GM23248 (cell line): ENCODE data around the gene PLXDC2. TPM values are rescaled to one million over a fixed set of nuclear protein-coding genes. Genes with fewer than 3 reads are reported as not detected.

Source experiments
- DNase-seq: peaks from one replicate; pipeline ENCODE4 v3.0.0-alpha.2; 2015
- H2AFZ ChIP-seq: fragments of 200-600 bp; sonication (generic); 2 replicates; pipeline ENCODE4 v1.6.1; 2016; ENCODE audit warnings: antibody characterized with exemption
- H3F3A ChIP-seq: fragments of 200-600 bp; sonication (generic); 2 replicates; pipeline ENCODE4 v1.6.1; 2016; ENCODE audit warnings: mild to moderate bottlenecking, antibody characterized with exemption, mixed run types; ENCODE audit not compliant: insufficient read depth
- H3K27ac ChIP-seq: fragments of 200-600 bp; sonication (generic); 2 replicates; pipeline ENCODE4 v1.5.1; 2016; ENCODE audit warnings: mild to moderate bottlenecking
- H3K27me3 ChIP-seq: fragments of 200-600 bp; sonication (generic); replicated peaks from 2 replicates; pipeline ENCODE4 v1.6.1; 2016; ENCODE audit warnings: mild to moderate bottlenecking; ENCODE audit not compliant: insufficient read depth
- H3K36me3 ChIP-seq: fragments of 200-600 bp; sonication (generic); 2 replicates; pipeline ENCODE4 v1.6.1; 2016; ENCODE audit warnings: low read depth, mild to moderate bottlenecking
- H3K4me1 ChIP-seq: fragments of 200-600 bp; sonication (generic); 2 replicates; pipeline ENCODE4 v1.6.1; 2016; ENCODE audit warnings: mild to moderate bottlenecking; ENCODE audit not compliant: insufficient read depth
- H3K4me2 ChIP-seq: fragments of 200-600 bp; sonication (generic); one replicate; pipeline ENCODE4 v1.6.1; 2016; ENCODE audit warnings: mild to moderate bottlenecking; ENCODE audit not compliant: unreplicated experiment
- H3K4me3 ChIP-seq: fragments of 200-600 bp; sonication (generic); 2 replicates; pipeline ENCODE4 v1.5.1; 2016; ENCODE audit warnings: mild to moderate bottlenecking
- H3K79me2 ChIP-seq: fragments of 200-600 bp; sonication (generic); 2 replicates; pipeline ENCODE4 v1.6.1; 2016; ENCODE audit warnings: mild to moderate bottlenecking; ENCODE audit not compliant: insufficient read depth
- H3K9ac ChIP-seq: fragments of 200-600 bp; sonication (generic); 2 replicates; pipeline ENCODE4 v1.6.1; 2016; ENCODE audit warnings: mild to moderate bottlenecking
- H3K9me2 ChIP-seq: fragments of 200-600 bp; sonication (generic); 2 replicates; pipeline ENCODE4 v1.6.1; 2016; ENCODE audit warnings: mixed run types, mild to moderate bottlenecking, moderate library complexity; ENCODE audit not compliant: insufficient read depth
- H3K9me3 ChIP-seq: fragments of 200-600 bp; sonication (generic); one replicate; pipeline ENCODE4 v1.6.1; 2017; ENCODE audit warnings: low read depth
- H4K20me1 ChIP-seq: fragments of 200-600 bp; sonication (generic); 2 replicates; pipeline ENCODE4 v1.6.0; 2016; ENCODE audit not compliant: insufficient read depth
- EZH2 ChIP-seq: fragments of 200-600 bp; sonication (generic); IDR thresholded peaks from 2 replicates; pipeline ENCODE4 v1.6.1; 2018; ENCODE audit warnings: antibody characterized with exemption, mild to moderate bottlenecking; ENCODE audit not compliant: insufficient read depth, poor library complexity, severe bottlenecking
- EZH2phosphoT487 ChIP-seq: fragments of 200-600 bp; sonication (generic); IDR thresholded peaks from 2 replicates; pipeline ENCODE4 v1.6.1; 2018; ENCODE audit warnings: antibody characterized with exemption, moderate library complexity, mild to moderate bottlenecking, low read depth; ENCODE audit not compliant: insufficient read depth
- WGBS, 2 experiments: methylation state at CpG; one replicate each; pipeline ENCODE4 v1.1.6; 2015 to 2017; ENCODE audit warnings: low lambda C conversion rate in 2 of 2, low coverage in 1 of 2; ENCODE audit errors: missing lambda C conversion rate in 2 of 2; 5-methylcytosine and 5-hydroxymethylcytosine counted together
- in situ Hi-C: fragments of 300-500 bp; cut with MboI; formaldehyde crosslinking; loops from 2 replicates; pipeline ENCODE4 v1.15.0; 2020
- polyA plus RNA-seq: library from polyadenylated mRNA; unstranded; fragments of >200 nt; fragmentation: Nextera tagmentation; extraction: Ambion mirVana; gene quantifications from 2 replicates; pipeline ENCODE4 v1.2.1, GENCODE V29; 2016
- total RNA-seq: library from RNA; depleted of rRNA; stranded (reverse); fragments of >200 nt; shearing (Covaris generic); gene quantifications from 2 replicates; pipeline ENCODE4 v1.2.3, GENCODE V29; 2014

The PLXDC2 gene
- total and polyA plus RNA-seq, 2 experiments from 2014 or later, result 0.81 to 2.3 TPM

DNA sequence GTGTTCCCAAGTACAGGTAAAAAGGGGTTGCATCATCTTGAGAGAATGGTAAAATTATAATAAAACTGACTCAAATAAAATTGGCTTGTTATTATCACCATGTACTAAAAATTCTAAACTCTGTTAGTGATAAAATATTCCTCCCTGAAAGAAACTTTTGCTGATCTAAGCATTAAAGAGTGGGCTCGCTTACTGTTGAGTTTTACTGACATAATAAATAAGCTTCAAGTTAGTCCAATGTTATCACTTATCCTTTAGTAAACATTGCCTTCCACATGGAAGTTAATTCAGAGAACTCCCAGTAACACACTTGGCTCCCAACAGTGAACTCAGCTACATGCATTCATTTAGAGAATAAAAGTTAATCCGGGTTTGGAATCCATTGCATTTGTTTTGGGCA, 456.4 kb downstream of the PLXDC2 start:
- Histone ChIP-seq H3K27me3 (no peaks in the 10 kb centered on the region), H2AFZ (no peak overlapping the region), H3K9me2 (no peaks in the 10 kb centered on the region), H3K36me3 (no peaks in the 10 kb centered on the region), H3K4me2 (no peak overlapping the region), H3K9me3 (no peaks in the 10 kb centered on the region), H3K4me3 (no peak overlapping the region), H3K4me1 (no peaks in the 10 kb centered on the region), H3K9ac (no peak overlapping the region), H3K79me2 (no peaks in the 10 kb centered on the region), H4K20me1 (no peaks in the 10 kb centered on the region), H3F3A (no peaks in the 10 kb centered on the region), H3K27ac (no peak overlapping the region)
- TF ChIP-seq EZH2phosphoT487 (no peak), EZH2 (no peak)
- WGBS, 2 experiments, result 42 to 50% methylated on average over 2 of the region's 2 CpGs
- no peak for DNase-seq
- in situ Hi-C loops, result no loop called here

DNA sequence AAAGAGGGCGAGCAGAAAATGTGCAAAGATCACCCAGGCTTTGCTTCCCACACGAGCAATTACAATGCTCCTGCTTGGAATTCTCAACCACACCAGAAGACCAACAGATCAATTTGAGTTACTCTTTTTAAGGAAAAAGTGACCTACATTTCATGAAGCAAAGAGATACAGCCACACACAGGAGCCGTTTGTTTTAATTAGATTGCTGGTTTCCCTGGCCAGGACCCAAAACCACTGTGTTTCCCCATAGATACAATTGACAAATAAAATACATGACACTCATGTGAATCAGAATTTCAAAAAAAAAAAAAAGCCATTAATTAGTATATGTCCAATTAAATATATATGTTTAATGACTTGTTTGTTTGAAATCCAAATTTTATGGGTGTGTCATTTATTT, 458.3 kb downstream of the PLXDC2 start:
- in situ Hi-C loops, result no loop called here
- Histone ChIP-seq H2AFZ (no peak overlapping the region), H3K9ac (no peak overlapping the region), H3K27ac (no peak overlapping the region), H3K79me2 (no peaks in the 10 kb centered on the region), H3K9me3 (no peaks in the 10 kb centered on the region), H3K9me2 (no peaks in the 10 kb centered on the region), H3K27me3 (no peaks in the 10 kb centered on the region), H3K4me3 (no peak overlapping the region), H3K36me3 (no peaks in the 10 kb centered on the region), H3F3A (no peaks in the 10 kb centered on the region), H3K4me2 (no peak overlapping the region), H3K4me1 (no peaks in the 10 kb centered on the region), H4K20me1 (no peaks in the 10 kb centered on the region)
- no peak for TF ChIP-seq EZH2
- TF ChIP-seq EZH2phosphoT487, result no peak
- no peak for DNase-seq
- 32 to 38% methylated on average over 3 of the region's 3 CpGs for WGBS, 2 experiments

DNA sequence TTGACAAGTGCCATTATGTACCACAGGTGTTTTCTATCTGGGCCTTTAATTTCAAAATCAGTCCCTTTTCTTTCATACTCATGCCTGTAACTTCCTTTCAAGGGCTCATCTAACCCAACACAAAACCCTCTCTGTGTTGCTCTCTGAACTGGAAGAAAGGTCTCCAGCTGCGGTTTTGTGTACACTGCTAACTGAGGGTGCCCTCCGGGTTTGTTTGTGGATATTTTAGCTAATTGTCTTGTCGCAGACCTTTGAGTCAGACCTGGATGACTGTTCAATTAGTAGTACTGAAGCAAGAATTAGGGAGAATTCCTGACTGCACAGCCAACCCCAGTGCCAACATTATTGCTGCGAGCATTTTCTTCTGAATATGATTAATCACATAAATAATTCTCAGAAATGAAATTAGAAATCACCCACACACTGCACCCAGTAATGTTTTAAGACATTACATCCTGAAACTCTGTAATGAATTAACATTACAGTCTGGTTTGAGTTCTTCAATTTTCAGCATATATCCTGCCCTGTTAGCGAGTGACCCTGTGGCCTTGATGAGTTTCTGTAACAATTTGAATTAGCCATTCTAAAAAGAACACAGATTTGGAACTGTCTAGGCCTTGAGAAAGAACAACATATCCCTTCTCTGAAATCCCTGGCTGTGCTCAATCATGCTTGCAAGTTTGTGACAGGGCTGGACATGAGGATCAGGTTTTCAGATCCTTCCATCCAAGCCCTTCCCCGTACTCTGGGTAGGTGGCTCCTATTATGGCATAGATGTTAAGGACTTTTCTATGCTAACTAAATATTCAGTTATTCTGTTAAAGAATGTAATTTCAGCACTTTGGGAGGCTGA, 460.1 kb downstream of the PLXDC2 start:
- Histone ChIP-seq H3K9ac (no peak overlapping the region), H3K36me3 (no peaks in the 10 kb centered on the region), H2AFZ (no peak overlapping the region), H3K4me3 (no peak overlapping the region), H4K20me1 (no peaks in the 10 kb centered on the region), H3K79me2 (no peaks in the 10 kb centered on the region), H3K27ac (no peak overlapping the region), H3F3A (no peaks in the 10 kb centered on the region), H3K9me2 (no peaks in the 10 kb centered on the region), H3K4me2 (no peak overlapping the region), H3K27me3 (no peaks in the 10 kb centered on the region), H3K4me1 (no peaks in the 10 kb centered on the region), H3K9me3 (no peaks in the 10 kb centered on the region)
- TF ChIP-seq EZH2 (no peak), EZH2phosphoT487 (no peak)
- DNase-seq, result no peak
- WGBS, 2 experiments, result 50 to 61% methylated on average over 6 of the region's 6 CpGs
- in situ Hi-C loops, result no loop called here

DNA sequence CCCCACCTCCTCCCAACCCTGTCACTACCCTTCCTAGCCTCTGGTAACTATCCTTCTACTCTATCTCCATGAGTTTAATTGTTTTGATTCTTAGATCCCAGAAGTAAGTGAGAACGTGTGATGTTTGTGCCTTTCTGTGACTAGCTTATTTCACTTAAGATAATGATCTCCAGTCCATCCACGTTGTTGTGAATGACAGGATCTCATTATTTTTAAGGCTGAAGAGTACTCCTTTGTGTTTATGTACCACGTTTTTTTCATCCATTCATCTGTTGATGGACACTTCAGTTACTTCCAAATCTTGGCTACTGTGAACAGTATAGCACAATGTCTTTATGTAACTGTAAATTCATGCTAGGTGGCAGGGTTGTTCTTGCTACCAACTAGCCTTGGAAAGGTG, 461.6 kb downstream of the PLXDC2 start:
- no peak for DNase-seq

More for the DNA sequence above, 461.6 kb downstream of the PLXDC2 start:
- Histone ChIP-seq H3K9ac (no peak overlapping the region), H3K27me3 (no peaks in the 10 kb centered on the region), H3K9me2 (no peaks in the 10 kb centered on the region), H3K36me3 (no peaks in the 10 kb centered on the region), H3K4me2 (no peak overlapping the region), H3K79me2 (no peaks in the 10 kb centered on the region), H3K27ac (no peak overlapping the region), H3F3A (no peaks in the 10 kb centered on the region), H3K9me3 (no peaks in the 10 kb centered on the region), H2AFZ (no peak overlapping the region), H3K4me3 (no peak overlapping the region), H4K20me1 (no peaks in the 10 kb centered on the region), H3K4me1 (no peaks in the 10 kb centered on the region)
- no peak for TF ChIP-seq EZH2
- in situ Hi-C loops, result no loop called here
- WGBS, 2 experiments, result 16 to 26% methylated on average over 3 of the region's 3 CpGs
